Measurements from ENCODE around the gene BTBD6. TPM values are rescaled to one million over a fixed set of nuclear protein-coding genes. Genes with fewer than 3 reads are reported as not detected.

Gene BTBD6
- total RNA-seq, 1 donor, result 42.7 TPM

DNA sequence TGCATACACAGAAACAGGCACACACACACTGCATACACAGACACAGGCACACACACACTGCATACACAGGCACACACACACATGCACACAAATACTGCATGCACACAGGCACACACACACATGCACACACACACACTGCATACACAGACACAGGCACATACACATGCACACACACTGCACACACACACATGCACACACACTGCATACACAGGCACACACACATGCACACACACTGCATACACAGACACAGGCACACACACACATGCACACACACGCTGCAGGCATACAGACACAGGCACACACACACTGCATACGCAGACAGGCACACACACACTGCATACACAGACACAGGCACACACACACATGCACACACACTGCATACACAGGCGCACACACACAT lies 32.7 kb upstream of the BTBD6 start:
- TF ChIP-seq, protein P1, sequence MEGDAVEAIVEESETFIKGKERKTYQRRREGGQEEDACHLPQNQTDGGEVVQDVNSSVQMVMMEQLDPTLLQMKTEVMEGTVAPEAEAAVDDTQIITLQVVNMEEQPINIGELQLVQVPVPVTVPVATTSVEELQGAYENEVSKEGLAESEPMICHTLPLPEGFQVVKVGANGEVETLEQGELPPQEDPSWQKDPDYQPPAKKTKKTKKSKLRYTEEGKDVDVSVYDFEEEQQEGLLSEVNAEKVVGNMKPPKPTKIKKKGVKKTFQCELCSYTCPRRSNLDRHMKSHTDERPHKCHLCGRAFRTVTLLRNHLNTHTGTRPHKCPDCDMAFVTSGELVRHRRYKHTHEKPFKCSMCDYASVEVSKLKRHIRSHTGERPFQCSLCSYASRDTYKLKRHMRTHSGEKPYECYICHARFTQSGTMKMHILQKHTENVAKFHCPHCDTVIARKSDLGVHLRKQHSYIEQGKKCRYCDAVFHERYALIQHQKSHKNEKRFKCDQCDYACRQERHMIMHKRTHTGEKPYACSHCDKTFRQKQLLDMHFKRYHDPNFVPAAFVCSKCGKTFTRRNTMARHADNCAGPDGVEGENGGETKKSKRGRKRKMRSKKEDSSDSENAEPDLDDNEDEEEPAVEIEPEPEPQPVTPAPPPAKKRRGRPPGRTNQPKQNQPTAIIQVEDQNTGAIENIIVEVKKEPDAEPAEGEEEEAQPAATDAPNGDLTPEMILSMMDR (IDR thresholded peaks at IDR 0.05; ENCODE audit: insufficient read depth, low read depth, low read length), result no peak
- no peak overlapping the region for H3K4me3 ChIP-seq (ENCODE audit: low read depth, low read length)
- DNase-seq (ENCODE audit: low read depth), result no peak

DNA sequence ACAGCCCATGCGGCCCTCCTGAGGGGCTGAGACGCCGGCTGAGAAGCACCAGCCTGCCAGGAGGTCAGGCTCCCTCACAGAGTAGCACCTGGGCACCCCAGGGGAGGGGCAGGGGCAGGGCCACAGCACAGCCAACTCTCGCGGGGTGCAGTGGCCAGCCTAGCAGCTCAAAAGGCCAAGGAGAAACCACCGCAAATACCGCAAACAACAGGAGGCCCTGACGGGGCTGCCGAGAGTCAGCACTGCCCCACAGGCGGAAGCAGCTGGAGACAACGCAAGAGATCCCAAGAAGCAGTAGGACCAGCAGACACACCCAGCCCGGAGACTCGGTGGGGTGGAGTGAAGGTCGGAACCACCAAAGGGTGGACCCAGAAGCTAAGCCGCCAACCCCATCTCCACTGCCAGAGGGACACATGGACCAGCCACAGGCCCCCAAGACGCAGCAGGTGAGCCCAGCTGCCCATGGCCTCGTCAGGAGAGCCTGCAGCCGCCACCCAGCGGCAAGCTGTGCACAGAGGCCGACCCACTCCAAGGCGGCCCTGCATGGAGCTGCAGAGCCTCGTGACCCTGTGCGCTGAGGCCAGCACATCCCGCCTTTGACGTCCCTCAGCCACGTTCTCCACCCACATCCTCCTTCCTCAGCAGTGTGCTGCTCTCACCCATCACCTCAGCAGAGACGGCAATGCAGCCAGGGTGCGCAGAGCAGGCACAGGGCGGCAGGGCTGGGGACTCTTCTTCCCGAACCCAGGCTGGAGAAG lies 31.7 kb upstream of the BTBD6 start:
- no peak for DNase-seq (ENCODE audit: low read depth)
- TF ChIP-seq, protein P1 (IDR thresholded peaks at IDR 0.05; ENCODE audit: insufficient read depth, low read depth, low read length), result no peak
- H3K4me3 ChIP-seq (ENCODE audit: low read depth, low read length), result no peak overlapping the region

DNA sequence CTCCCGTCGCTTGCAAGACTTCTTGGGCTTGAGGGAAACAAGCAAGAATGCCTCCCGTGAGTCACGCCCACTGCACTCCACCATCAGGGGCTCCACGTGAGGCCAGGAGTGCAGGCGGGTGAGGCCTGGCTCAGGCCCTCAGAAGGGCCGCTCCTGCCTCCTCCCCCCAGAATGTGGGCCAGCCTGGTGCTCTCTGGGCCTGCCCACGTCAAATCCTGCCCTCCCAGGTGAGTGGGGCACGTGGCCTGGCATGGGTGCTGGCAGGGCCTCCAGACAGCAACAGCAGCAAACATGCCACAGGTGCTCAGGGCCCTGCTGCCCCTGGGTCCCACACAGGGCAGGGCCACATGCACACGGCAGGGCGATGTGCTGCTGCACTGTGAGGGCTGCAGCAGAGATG lies 30.6 kb upstream of the BTBD6 start:
- no peak overlapping the region for H3K4me3 ChIP-seq (ENCODE audit: low read depth, low read length)
- no peak for DNase-seq (ENCODE audit: low read depth)
- TF ChIP-seq, protein P1 (IDR thresholded peaks at IDR 0.05; ENCODE audit: insufficient read depth, low read depth, low read length), result no peak

DNA sequence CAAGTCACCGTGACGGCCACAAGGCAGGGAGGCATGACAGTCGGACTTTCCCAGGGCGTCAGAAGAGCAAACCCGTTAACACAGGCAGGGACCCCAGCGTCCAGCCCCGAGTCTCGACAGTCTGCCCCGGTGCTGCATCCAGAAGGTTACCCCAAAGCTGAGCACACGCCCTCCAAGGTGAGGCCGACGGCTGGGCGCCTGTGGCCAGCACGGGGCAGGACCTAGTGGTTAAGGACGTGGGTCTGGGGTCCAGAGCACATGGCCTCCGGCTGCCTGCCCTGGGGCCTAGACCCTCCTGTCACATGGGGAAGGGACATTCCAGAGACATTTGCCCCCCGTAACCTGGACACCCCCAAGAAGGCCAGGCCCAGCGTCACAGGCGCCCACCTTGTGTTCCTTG lies 29.7 kb upstream of the BTBD6 start:
- no peak overlapping the region for H3K4me3 ChIP-seq (ENCODE audit: low read depth, low read length)
- TF ChIP-seq, protein P1 (IDR thresholded peaks at IDR 0.05; ENCODE audit: insufficient read depth, low read depth, low read length), result no peak
- DNase-seq (ENCODE audit: low read depth), result no peak

DNA sequence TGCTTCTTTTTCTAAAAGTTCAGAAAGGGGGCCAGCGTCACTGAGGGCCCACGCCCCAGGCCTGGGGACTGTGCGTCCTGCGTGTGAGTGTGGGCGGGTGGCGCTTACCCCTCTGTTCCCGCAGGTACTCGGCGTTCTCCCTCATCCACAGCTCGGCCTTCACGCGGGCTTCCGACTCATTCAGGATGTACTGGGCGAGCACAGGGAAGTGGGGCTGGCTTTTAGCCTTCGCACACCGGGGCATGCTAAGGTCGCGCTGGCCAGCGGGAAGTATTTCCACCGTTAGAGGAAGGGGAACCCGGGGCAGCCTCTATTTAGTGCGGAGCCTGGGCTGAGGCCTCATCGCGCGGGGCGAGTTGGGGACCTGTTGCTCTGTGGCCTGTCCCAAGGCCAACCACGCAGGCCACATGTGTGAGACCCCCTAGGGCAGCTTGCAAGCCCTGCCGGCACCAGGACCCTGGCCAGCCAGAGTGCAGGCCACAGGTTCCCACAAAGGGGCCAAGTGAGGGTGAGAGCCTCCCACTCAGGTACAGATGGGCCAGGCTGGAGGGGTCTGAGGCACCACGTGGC lies 29.2 kb upstream of the BTBD6 start:
- no peak overlapping the region for H3K4me3 ChIP-seq (ENCODE audit: low read depth, low read length)
- no peak for DNase-seq (ENCODE audit: low read depth)

DNA sequence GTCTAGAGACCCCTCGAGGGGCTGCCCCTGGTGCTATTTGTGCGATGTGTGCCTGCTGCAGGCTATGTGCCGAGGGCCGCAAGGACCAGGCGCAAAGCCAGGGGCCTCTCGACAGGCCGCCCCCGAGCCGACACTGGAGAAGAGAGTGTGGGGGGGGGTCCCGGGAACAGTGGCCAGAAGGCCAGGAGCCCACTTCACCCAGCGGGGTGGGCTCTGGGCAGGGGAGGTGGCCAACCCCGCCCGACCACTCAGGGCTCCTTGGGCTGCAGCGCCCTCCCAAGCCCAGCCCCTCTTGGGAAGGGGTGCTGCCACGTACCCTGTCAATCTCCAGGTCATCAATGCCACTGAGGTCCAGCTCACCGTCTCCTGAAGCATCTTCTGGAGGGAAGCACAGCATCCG lies 28.6 kb upstream of the BTBD6 start:
- DNase-seq (ENCODE audit: low read depth), result no peak
- TF ChIP-seq, protein P1 (IDR thresholded peaks at IDR 0.05; ENCODE audit: insufficient read depth, low read depth, low read length), result no peak
- no peak overlapping the region for H3K4me3 ChIP-seq (ENCODE audit: low read depth, low read length)

More for the DNA sequence above, 29.2 kb upstream of the BTBD6 start:
- TF ChIP-seq, protein P1 (IDR thresholded peaks at IDR 0.05; ENCODE audit: insufficient read depth, low read depth, low read length), result no peak

All from fibroblast of villous mesenchyme (primary cell).